ENCODE results near the gene PLOD2. TPM values are rescaled to one million over a fixed set of nuclear protein-coding genes. Genes with fewer than 3 reads are reported as not detected.

Gene PLOD2
- total RNA-seq, 4 donors from 2014 or later, result 2.0 to 6.5 (median 4.1) TPM

GRCh38 chr3:146189519-146190173 lies 28.7 kb upstream of the PLOD2 start:
- no peaks in the 10 kb centered on the region for H3K36me3 ChIP-seq
- no peak overlapping the region for H3K4me3 ChIP-seq
- H3K4me1 ChIP-seq, result no peaks in the 10 kb centered on the region
- intact Hi-C loops (cut with DNase I; ENCODE audit: low total_unique reads), result loop anchor here (2.0 kb wide), 1 partner anchor 137 kb away; no protein-coding TSS in a partner anchor
- H3K9me3 ChIP-seq, result no peaks in the 10 kb centered on the region
- in situ Hi-C loops (cut with MboI; ENCODE audit: low sequenced_read_pairs in 4 of 4), result loop anchor here in 1 of 4 donors (10.0 kb wide), 1 partner anchor 135 kb away; no protein-coding TSS in a partner anchor
- H3K27me3 ChIP-seq, result no peaks in the 10 kb centered on the region
- peak in 1 of 2 donors; percentile 69 for ATAC-seq
- TF ChIP-seq CTCF (IDR thresholded peaks at IDR 0.05 in 4 of 5, conservative IDR thresholded peaks at IDR 0.05 in 1 of 5) (peak; percentile 39 to 75 (median 55)), POLR2A (IDR thresholded peaks at IDR 0.05) (no peak)
- no peak overlapping the region for H3K27ac ChIP-seq
- DNase-seq, result no peak

- no peak for ATAC-seq
- no peak for DNase-seq
- no peaks in the 10 kb centered on the region for H3K9me3 ChIP-seq
These were observed 26.5 kb upstream of the PLOD2 start for GRCh38 chr3:146187334-146187950.

GRCh38 chr3:146184241-146185015 lies 23.4 kb upstream of the PLOD2 start:
- Histone ChIP-seq H3K36me3 (no peaks in the 10 kb centered on the region), H3K27me3 (no peaks in the 10 kb centered on the region), H3K4me3 (no peak overlapping the region), H3K27ac (no peak overlapping the region), H3K9me3 (no peaks in the 10 kb centered on the region), H3K4me1 (no peaks in the 10 kb centered on the region)
- DNase-seq (no peak), ATAC-seq (no peak)
- in situ Hi-C loops (cut with MboI; ENCODE audit: low sequenced_read_pairs in 4 of 4) (no loop called here), intact Hi-C loops (cut with DNase I; ENCODE audit: low total_unique reads) (no loop called here)
- TF ChIP-seq POLR2A (IDR thresholded peaks at IDR 0.05) (no peak), CTCF (IDR thresholded peaks at IDR 0.05 in 4 of 5, conservative IDR thresholded peaks at IDR 0.05 in 1 of 5) (no peak)

More at GRCh38 chr3:146187334-146187950, 26.5 kb upstream of the PLOD2 start:
- no peak overlapping the region for H3K27ac ChIP-seq
- H3K4me3 ChIP-seq, result no peak overlapping the region
- no peaks in the 10 kb centered on the region for H3K27me3 ChIP-seq
- H3K36me3 ChIP-seq, result no peaks in the 10 kb centered on the region
- no peak for TF ChIP-seq POLR2A (IDR thresholded peaks at IDR 0.05)
- TF ChIP-seq CTCF (IDR thresholded peaks at IDR 0.05 in 4 of 5, conservative IDR thresholded peaks at IDR 0.05 in 1 of 5), result peak in 4 of 5 experiments; percentile 17 to 45 (median 24)
- H3K4me1 ChIP-seq, result no peaks in the 10 kb centered on the region
- in situ Hi-C loops (cut with MboI; ENCODE audit: low sequenced_read_pairs in 4 of 4) (no loop called here), intact Hi-C loops (cut with DNase I; ENCODE audit: low total_unique reads) (loop anchor here (1.0 kb wide), 1 partner anchor 122 kb away; no protein-coding TSS in a partner anchor)

- Histone ChIP-seq H3K36me3 (no peaks in the 10 kb centered on the region), H3K4me3 (no peak overlapping the region), H3K27ac (no peak overlapping the region), H3K4me1 (no peaks in the 10 kb centered on the region), H3K27me3 (no peaks in the 10 kb centered on the region), H3K9me3 (no peaks in the 10 kb centered on the region)
- DNase-seq (no peak), ATAC-seq (no peak)
- intact Hi-C loops (cut with DNase I; ENCODE audit: low total_unique reads) (no loop called here), in situ Hi-C loops (cut with MboI; ENCODE audit: low sequenced_read_pairs in 4 of 4) (no loop called here)
- no peak for TF ChIP-seq POLR2A (IDR thresholded peaks at IDR 0.05)
- no peak for TF ChIP-seq CTCF (IDR thresholded peaks at IDR 0.05 in 4 of 5, conservative IDR thresholded peaks at IDR 0.05 in 1 of 5)
These were observed 20.2 kb upstream of the PLOD2 start for GRCh38 chr3:146181216-146181615.

Measured in gastrocnemius medialis (tissue), 4 donors.